ENCODE measurements around the gene GOLGA7B.

Gene GOLGA7B

DNA sequence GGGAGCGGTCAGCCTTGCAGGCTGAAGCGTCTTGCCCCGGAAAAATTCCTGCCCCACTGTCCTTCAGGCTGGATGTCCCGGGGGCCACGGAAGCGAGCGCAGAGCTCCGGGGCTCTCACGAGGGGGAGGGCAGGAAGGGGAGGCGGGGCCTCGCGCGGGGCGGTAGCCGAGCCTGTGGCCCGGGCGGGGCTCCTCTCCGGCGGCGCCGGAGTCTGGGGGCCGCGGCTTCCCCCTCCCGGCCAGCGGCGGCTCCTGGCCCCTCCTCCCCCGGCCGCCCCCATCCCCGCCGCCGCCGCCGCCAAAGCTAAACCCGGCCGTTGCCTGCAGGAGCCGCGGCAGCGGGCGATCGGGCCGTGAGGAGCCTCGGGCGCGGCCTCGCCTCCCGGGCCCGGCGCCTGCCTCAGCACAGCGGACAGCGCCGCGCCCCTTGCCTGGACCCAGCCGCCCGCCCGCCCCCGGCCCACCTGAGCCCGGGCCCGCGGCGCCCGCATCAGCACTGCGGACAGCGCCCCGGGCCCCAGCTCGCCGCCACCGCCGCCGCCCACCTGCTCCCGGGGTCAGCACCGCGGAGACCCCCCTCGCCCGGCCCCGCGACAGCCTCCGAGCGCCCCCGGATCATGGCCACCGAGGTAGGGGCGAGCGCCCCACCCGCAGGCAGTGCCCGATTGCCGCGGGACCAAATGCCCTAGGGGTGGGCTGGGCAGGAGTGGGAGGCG, at the start of gene GOLGA7B:
TSS of gene GOLGA7B (plus strand) at position 157 of the 716 bp plus-strand sequence. CDS start at position 618, 461 bp downstream.
- peak; percentile 80 for DNase-seq (ENCODE audit: low spot score)

DNA sequence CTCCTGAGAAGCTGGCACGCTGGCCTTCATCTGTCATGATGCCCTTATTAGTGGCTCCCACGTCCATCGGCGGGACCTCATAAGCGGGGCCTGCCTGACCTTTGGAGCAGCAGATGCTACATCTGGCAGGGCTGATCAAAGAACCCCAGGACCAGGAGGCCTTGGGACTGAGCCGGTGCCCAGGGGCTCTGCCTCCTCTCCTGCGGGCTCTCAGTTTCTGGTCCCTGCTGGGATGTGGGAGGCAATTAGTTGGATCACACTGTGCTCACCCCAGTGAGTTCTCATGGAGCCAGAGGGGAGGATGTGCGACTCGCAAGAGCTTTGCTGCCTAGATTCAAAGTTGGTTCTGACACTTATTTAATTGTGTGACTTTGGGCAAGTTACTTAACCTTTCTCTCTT, 49.2 kb upstream of the GOLGA7B start:
- no peak for DNase-seq (ENCODE audit: low spot score)

- no peak for DNase-seq (ENCODE audit: low spot score)
Observed at GRCh38 chr10:97801422-97801821, 48.2 kb upstream of the GOLGA7B start.

DNA sequence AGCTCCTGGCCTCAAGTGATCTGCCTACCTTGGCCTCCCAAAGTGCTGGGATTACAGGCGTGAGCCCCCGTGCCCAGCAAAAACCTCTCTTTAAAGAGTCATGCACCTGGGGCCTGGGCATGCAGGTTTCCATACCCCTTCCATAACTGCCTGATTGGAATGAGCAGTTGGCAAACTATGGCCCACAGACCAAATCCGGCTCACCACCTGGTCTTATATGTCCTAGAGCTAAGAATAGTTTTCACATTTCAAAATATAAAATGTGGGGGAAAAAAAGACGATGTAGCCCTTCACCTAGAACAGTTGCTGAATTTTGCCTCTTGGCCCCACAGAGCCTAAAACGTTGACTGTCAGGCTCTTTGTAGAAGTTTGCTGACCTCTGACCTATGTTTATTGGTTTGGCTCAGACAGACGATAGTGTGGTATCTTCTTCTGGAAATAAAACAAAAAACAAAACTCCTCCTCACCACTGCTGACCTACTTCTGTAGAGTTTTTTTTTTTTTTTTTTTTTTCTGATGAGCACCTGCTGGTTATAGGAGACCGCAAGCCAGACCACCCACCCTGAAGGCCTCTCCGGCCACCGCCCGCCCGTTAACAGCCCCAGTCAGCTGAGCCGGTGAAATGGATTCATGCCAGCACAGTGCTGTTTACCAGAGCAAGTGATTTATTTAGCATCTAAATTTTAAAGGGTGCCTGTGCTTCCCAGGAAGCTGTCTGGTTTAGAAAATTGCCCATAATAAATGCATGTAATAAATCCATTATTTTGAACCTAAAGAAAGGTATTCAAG, 44.4 kb upstream of the GOLGA7B start:
- no peak for DNase-seq (ENCODE audit: low spot score)

GRCh38 chr10:97805949-97806348, 43.7 kb upstream of the GOLGA7B start:
- DNase-seq (ENCODE audit: low spot score): no peak

DNA sequence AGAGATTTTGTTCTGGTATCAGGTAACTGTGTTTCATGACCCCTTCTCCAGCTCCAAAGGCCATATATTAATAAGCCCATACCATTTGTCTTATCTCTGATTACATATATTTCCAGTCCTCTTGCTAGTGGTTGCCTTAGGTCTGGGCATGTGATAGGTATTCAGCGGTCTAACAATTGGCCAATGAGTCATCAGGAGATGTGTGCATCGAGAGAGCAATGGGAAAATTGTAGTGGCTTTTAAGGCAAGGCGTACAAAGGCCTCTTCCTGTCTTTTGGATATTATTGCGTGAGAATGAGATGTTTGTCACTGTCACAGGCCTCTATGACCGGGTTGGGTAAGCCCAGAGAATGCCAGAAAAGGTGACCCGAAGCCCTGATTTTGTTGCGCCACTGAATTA, 39.2 kb upstream of the GOLGA7B start:
- DNase-seq (ENCODE audit: low spot score): no peak

DNA sequence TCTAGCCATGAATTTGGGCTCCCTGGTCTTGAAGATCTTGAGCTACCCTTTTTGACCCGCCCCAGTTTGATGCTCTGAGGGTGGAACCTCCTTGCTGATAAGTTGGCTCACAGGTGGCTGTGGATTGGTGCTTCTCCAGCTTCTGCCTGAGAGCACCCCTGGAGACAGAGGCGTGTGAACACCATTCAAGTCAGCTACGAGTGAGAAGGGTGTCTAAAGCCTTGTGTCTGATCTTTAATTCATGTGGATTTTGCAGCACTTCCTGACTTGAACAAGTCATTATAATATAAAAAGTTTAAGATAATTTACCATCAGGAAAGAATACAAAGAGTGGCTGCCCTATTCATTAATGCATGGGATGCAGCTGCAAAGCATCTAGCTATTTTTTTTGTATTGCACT, 37.7 kb upstream of the GOLGA7B start:
- no peak for DNase-seq (ENCODE audit: low spot score)

GRCh38 chr10:97812696-97813095, 36.9 kb upstream of the GOLGA7B start:
- no peak for DNase-seq (ENCODE audit: low spot score)

DNA sequence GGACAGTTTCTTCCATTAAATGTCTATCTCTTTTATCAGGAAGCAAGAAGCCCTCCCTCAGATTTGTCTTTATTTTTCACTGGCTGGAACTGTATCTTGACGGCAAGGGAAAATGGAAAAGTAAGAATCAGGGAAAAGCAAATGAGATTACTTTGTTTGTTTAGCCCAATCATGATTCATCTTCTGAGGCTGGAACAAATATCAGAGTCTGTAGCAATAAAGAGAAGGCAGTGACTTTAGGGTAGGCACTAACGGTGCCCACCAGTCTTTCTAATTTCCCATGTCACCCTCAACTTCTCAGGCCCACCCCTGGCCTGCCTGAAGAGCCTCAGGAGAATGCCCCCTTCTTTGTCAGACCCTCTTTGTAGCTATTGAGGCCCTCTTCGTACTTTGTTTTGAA, 36.3 kb upstream of the GOLGA7B start:
- no peak for DNase-seq (ENCODE audit: low spot score)

DNA sequence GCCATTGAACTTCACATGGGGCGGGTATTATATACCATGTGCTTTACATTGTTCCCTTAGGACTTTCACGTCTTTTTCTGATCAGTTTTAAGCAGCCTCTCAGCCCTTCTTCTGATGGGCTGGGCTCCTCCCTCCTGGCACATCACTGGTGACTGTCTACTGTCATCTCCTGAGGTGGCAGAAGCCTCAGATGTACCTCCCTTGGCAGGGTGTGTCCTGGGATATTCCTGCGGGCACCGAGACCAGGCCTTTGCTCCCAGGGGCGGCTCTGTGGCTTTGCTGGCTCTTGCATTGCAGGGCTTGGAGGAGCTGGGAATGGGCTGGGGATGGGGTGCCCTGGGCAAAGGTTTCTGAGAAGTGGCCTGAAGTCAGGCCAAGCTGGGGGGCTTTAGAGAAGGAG, 34.6 kb upstream of the GOLGA7B start:
- no peak for DNase-seq (ENCODE audit: low spot score)

- no peak for DNase-seq (ENCODE audit: low spot score)
Observed at GRCh38 chr10:97816609-97817008, 33.0 kb upstream of the GOLGA7B start.

GRCh38 chr10:97818572-97818971, 31.1 kb upstream of the GOLGA7B start:
- DNase-seq (ENCODE audit: low spot score): no peak

DNA sequence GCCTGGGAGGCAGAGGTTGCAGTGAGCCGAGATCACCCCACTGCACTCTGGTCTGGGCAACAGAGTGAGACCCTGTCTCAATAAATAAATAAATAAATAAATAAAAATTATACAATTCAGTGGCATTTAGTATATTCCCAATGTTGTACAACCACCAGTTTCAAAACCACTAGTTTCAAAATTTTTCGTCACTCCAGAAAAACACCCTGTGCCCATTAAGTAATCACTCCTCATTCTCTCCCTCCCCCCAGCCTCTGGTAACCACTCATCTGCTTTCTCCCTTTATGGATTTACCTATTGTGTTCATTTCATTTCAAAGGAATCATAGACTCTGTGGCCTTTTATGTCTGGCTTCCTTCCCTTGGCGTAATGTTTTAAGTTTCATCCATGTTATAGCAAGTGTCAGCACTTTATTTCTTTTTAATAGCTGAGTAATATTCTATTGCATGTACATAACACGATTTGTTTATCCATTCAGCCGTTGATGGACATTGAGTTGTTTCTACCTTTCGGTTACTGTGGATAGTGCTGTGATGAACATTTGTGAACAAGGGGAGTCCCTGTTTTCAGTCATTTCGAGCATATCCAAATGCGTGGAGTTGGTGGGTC, 29.4 kb upstream of the GOLGA7B start:
- DNase-seq (ENCODE audit: low spot score): no peak

- DNase-seq (ENCODE audit: low spot score): no peak
Observed at GRCh38 chr10:97821308-97822038, 28.2 kb upstream of the GOLGA7B start.

DNA sequence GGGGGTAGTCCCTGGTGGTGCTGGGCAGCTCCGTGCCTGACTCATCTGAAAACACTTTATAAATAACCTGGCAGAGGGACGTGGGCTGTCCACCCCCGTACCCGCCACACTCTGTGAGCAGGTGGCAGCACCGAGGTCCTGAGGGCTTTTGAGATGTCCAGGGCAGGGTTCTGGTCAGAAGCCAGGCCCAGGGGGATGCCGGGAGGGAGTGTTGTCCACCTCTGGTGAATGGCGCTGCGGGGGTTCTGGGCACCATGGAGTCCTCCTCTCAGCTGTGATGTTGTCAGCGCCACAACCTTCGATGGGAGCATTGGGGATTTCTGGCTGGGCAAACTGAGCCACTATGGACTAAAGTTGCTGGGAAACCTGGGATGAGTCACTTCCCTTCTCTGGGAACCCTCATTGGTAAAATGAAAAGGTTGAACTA, 27.4 kb upstream of the GOLGA7B start:
- DNase-seq (ENCODE audit: low spot score): no peak

- no peak for DNase-seq (ENCODE audit: low spot score)
Observed at GRCh38 chr10:97823734-97824133, 25.9 kb upstream of the GOLGA7B start.

DNA sequence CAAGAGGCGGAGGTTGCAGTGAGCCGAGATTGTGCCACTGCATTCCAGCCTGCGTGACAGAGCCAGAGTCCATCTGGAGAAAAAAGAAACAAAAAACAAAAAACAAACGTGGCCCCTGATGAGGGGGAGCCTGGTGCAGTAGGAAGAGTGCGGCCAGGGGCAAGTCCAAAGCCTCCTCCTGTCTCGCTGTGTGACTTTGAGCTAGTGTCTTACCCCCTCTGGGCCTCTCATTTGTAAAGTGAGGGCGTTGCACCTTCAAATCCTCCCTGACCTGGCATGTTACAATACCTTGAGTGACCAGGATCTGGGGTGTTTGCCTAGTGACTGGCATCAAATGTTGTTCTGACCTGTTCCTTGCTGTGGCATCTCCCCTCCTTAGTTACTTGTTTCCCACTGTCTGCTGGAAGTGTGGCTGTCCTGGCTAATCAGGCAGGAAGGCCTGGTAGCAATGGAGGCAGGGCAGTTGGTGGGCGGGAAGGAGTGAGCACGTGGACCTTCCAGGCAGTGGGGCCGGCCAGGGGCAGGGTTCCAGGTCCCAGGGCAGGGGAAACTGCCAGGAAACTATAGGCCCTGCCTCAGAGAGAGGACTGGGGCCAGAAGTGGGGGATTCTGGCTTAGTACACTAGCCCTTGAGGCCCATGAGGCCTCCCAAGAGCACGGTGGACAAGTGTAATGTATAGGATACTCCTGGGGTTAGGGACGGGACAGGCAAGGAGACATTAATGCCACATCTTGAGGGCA, 24.5 kb upstream of the GOLGA7B start:
- DNase-seq (ENCODE audit: low spot score): no peak

- no peak for DNase-seq (ENCODE audit: low spot score)
Observed at GRCh38 chr10:97826892-97827291, 22.8 kb upstream of the GOLGA7B start.

DNA sequence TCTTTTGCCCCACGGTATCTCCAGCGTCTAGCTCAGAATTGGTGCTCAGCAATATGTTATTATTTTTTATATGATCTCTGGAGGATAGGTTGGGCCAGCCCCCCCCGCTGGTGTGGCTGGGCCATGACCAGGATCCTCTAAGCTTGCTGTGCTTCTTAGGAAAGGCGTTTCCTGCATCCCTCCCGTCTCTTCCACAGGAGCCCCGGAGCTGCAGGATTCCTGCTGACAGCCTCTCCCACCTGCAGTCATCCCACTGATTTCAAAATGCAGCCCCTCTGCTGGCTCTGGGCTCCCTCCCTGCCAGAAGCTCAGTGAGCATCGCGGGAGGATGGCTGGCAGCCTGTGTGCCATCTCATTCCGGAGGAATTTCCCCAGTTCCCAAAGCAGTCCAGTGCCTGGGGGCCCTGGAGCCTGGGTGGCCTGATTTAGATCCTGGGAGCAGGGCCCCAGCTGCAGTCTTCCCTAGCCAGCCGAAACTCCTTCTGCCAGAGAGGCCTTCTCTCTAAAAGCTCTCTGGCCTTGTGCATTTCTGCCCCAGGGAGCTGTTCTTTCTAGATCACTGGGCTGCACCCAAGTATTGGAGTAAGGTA, 21.8 kb upstream of the GOLGA7B start:
- no peak for DNase-seq (ENCODE audit: low spot score)

DNA sequence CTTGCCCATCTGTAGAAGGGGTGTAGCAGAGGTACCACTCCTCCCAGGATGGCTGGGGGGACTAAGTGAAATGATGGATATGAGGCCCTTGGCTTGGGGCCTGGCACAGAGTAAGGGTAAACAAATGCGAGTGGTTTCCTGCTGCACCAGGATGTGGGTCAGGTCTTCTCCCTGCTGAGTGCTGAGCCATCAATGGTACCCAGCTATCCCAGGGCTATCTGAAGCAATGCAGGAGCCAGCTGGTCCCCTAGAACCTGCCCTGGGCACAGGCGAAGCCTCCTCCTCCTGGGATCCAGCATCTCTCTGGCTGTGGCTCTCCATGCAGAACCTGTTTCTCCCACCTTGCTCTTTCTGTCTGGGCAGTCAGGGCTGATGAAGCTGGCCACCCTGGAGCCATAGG, 20.9 kb upstream of the GOLGA7B start:
- no peak for DNase-seq (ENCODE audit: low spot score)

- DNase-seq (ENCODE audit: low spot score): no peak
Observed at GRCh38 chr10:97830064-97830463, 19.6 kb upstream of the GOLGA7B start.
